Activated naive CD4-positive, alpha-beta T cell treated with anti-CD3 and anti-CD28 coated beads, Interleukin-2, amount 50 U/mL, for 24 hours (primary cell): ENCODE data around the gene LAMC1.

Source experiments
- H3K27ac Mint-ChIP-seq: one replicate; pipeline ENCODE4 v1.8.0; 2021; ENCODE audit warnings: mild to moderate bottlenecking, mixed read lengths
- H3K27me3 Mint-ChIP-seq: one replicate; pipeline ENCODE4 v1.8.0; 2021; ENCODE audit warnings: mixed read lengths
- H3K36me3 Mint-ChIP-seq: one replicate; pipeline ENCODE4 v1.8.0; 2021; ENCODE audit warnings: mixed read lengths
- H3K4me1 Mint-ChIP-seq: one replicate; pipeline ENCODE4 v1.8.0; 2021; ENCODE audit warnings: mixed read lengths
- H3K4me3 Mint-ChIP-seq: one replicate; pipeline ENCODE4 v1.8.0; 2021; ENCODE audit warnings: mild to moderate bottlenecking, mixed read lengths
- H3K9me3 Mint-ChIP-seq: one replicate; pipeline ENCODE4 v1.8.0; 2021; ENCODE audit warnings: mixed read lengths

Gene LAMC1

GRCh38 chr1:183097438-183098051 is 74.3 kb downstream of the LAMC1 start:
- Mint-ChIP-seq H3K4me3 (no peak overlapping the region), H3K36me3 (no peaks in the 10 kb centered on the region), H3K9me3 (no peaks in the 10 kb centered on the region), H3K27me3 (peaks cover 5% of the 10 kb centered on the region), H3K27ac (no peak overlapping the region), H3K4me1 (no peaks in the 10 kb centered on the region)

DNA sequence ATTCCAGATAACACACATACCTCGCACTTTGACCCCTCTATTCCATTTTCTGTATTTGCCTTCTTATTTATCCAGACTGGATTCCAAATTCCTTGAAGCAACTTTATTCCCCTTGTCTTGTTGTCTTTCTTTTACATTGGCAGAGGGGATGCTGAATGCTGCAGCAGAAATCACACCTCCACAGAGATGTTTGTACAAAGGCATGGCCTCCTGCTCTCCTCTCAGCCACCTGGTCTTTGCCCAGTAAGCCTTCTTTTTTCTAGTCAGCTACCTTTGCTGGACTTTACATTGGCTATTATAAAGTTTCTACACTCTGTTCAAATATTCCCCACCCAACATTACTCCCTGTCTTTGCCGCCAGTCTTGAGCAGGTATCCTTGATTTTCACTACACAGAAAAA is 75.1 kb downstream of the LAMC1 start:
- H3K36me3 Mint-ChIP-seq: no peaks in the 10 kb centered on the region
- no peak overlapping the region for H3K27ac Mint-ChIP-seq
- H3K4me1 Mint-ChIP-seq: no peaks in the 10 kb centered on the region
- no peaks in the 10 kb centered on the region for H3K9me3 Mint-ChIP-seq
- no peak overlapping the region for H3K4me3 Mint-ChIP-seq
- peaks cover 5% of the 10 kb centered on the region for H3K27me3 Mint-ChIP-seq

- Mint-ChIP-seq H3K4me3 (no peak overlapping the region), H3K36me3 (no peaks in the 10 kb centered on the region), H3K27me3 (peaks cover 6% of the 10 kb centered on the region), H3K27ac (no peak overlapping the region), H3K9me3 (no peaks in the 10 kb centered on the region), H3K4me1 (no peaks in the 10 kb centered on the region)
Observed at GRCh38 chr1:183100361-183100974, 77.2 kb downstream of the LAMC1 start.

DNA sequence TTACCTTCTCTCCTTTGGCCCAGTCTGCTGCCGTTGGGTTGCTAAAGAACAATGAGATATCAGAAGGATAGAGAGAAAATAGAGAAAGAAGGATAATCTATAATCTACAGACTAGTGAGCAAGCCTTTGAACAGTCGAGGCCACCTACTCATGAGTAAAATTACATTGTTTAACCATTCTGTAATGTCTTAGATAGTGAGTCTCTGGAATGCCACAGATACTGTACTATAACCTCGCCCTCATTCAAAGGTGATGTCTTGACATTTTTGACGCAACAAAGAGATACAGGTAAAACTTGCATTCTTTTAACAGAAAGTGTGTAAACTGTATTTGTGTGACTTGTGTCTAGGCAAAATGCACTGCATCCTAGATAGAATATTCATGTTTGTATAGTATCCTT is 77.9 kb downstream of the LAMC1 start:
- Mint-ChIP-seq H3K4me1 (no peaks in the 10 kb centered on the region), H3K9me3 (no peaks in the 10 kb centered on the region), H3K27me3 (peaks cover 6% of the 10 kb centered on the region), H3K4me3 (no peak overlapping the region), H3K36me3 (no peaks in the 10 kb centered on the region), H3K27ac (no peak overlapping the region)

DNA sequence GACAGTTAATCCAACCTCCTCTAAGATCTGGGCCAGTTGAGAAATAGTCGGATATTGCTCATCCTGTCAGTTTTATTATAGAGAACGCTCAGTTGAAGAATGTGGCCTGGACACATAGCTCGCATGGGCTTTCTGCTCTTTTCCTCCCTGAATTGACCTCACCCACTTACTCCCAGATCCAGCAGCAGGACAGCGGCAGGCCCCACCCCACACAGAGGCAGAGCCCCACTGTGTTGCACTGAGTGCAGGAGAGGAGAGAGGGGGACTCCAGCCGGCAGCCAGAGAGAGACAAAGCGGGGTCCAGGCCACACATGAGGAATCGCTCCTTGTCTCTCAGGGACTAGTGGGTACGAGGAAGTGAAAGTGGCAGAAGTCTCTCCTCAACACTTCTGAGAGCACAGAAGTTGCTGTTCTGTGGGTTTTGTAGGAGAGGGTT is 78.6 kb downstream of the LAMC1 start:
- H3K36me3 Mint-ChIP-seq: no peaks in the 10 kb centered on the region
- no peaks in the 10 kb centered on the region for H3K4me1 Mint-ChIP-seq
- H3K27ac Mint-ChIP-seq: no peak overlapping the region
- no peak overlapping the region for H3K4me3 Mint-ChIP-seq
- H3K9me3 Mint-ChIP-seq: no peaks in the 10 kb centered on the region
- H3K27me3 Mint-ChIP-seq: peaks cover 6% of the 10 kb centered on the region

DNA sequence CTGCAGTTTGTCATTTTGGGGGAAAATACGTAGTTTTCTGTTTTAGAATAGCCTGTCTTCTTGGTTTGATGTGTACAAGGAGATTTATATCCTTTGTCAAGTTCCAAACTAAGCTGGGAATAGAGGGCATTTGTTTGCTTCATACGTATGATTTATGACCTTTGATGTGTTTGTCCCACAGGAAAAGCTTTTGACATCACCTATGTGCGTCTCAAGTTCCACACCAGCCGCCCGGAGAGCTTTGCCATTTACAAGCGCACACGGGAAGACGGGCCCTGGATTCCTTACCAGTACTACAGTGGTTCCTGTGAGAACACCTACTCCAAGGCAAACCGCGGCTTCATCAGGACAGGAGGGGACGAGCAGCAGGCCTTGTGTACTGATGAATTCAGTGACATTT is 79.9 kb downstream of the LAMC1 start:
- Mint-ChIP-seq H3K9me3 (no peaks in the 10 kb centered on the region), H3K27ac (no peak overlapping the region), H3K27me3 (peaks cover 9% of the 10 kb centered on the region), H3K4me3 (no peak overlapping the region), H3K4me1 (no peaks in the 10 kb centered on the region), H3K36me3 (no peaks in the 10 kb centered on the region)

DNA sequence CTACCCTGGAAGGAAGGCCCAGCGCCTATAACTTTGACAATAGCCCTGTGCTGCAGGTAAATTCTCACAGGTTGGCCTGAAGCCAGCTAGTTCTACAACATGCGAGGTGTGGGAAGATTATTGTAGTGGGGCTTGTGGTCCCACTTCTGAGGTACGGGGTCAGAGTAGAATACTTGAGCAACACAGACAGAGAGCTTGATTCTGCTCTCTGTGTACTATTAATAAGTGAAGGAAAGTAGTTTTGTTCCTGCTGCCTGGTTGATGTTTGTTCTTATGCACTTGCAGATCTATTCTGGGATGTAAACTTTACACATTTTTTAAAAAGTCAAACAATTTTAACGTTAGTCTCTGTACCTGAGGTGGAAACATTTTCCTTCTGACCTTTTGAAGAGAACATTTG is 80.4 kb downstream of the LAMC1 start:
- H3K4me3 Mint-ChIP-seq: no peak overlapping the region
- no peak overlapping the region for H3K27ac Mint-ChIP-seq
- peaks cover 9% of the 10 kb centered on the region for H3K27me3 Mint-ChIP-seq

DNA sequence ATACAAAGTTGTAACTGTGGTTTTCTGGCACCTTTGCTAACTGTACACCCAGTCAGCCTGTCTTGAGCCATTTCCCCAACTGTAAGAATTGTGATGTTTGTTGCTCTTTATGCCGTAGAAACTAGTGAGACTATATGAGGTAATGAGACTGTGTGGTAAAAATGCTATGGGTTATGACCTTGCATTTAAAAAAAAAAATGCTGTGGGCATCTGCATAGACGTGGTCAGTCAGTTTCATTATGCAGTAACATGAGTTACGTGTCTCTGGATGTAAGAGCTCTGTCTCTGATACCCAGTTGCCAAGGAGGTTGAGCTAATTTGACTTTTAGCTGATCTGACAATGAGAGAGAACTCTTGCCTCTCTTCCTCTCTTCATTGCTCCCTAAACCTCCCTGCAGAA is 82.2 kb downstream of the LAMC1 start:
- H3K4me3 Mint-ChIP-seq: no peak overlapping the region
- H3K27me3 Mint-ChIP-seq: peaks cover 9% of the 10 kb centered on the region
- no peaks in the 10 kb centered on the region for H3K9me3 Mint-ChIP-seq
- no peak overlapping the region for H3K27ac Mint-ChIP-seq
- H3K4me1 Mint-ChIP-seq: no peaks in the 10 kb centered on the region
- no peaks in the 10 kb centered on the region for H3K36me3 Mint-ChIP-seq

More for the DNA sequence above, 80.4 kb downstream of the LAMC1 start:
- Mint-ChIP-seq H3K36me3 (no peaks in the 10 kb centered on the region), H3K4me1 (no peaks in the 10 kb centered on the region), H3K9me3 (no peaks in the 10 kb centered on the region)

DNA sequence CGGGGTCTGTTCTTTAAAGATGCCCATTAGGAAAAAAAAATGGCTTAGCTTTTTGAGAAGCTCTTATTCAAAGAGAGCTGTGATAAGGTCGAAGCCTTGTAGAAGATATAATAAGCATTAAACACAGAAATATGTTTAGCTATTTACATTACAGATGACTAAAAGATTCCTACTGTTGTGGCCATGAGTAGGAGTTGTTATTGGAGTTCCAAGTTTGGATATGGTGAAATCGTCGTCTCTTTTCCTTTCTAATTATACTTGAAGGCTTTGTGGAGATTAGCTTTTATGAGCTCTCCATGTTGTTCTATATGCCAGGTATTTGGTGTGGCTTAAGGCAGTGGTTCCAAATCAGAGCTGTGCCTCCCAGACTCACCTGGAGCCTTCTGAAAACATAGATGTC is 82.9 kb downstream of the LAMC1 start:
- no peaks in the 10 kb centered on the region for H3K4me1 Mint-ChIP-seq
- H3K36me3 Mint-ChIP-seq: no peaks in the 10 kb centered on the region
- H3K4me3 Mint-ChIP-seq: no peak overlapping the region
- H3K27me3 Mint-ChIP-seq: peaks cover 7% of the 10 kb centered on the region
- no peak overlapping the region for H3K27ac Mint-ChIP-seq
- H3K9me3 Mint-ChIP-seq: no peaks in the 10 kb centered on the region

GRCh38 chr1:183106746-183107145 is 83.5 kb downstream of the LAMC1 start:
- H3K4me1 Mint-ChIP-seq: no peaks in the 10 kb centered on the region
- H3K27me3 Mint-ChIP-seq: peaks cover 7% of the 10 kb centered on the region
- no peaks in the 10 kb centered on the region for H3K9me3 Mint-ChIP-seq
- H3K27ac Mint-ChIP-seq: no peak overlapping the region
- H3K36me3 Mint-ChIP-seq: no peaks in the 10 kb centered on the region
- no peak overlapping the region for H3K4me3 Mint-ChIP-seq

DNA sequence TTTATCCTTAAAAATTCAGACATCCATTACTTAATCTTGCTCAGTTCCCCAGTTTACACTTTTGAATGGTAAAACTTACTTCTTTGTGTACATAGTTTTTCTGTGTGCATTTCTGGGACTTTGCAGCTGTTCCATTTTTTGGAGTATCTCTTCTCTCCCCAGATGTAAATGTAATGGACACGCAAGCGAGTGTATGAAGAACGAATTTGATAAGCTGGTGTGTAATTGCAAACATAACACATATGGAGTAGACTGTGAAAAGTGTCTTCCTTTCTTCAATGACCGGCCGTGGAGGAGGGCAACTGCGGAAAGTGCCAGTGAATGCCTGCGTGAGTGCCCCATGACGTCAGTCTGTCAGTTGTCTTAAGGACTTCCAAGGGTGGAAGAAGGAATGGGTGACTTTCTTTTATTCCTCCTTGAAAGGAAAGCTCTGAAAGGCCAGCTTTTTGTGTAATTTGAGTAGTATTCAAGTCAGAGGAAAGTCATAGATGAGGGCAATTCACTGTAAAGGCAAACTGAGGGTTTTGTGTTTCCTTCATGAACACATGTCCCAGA is 87.2 kb downstream of the LAMC1 start:
- Mint-ChIP-seq H3K4me1 (no peaks in the 10 kb centered on the region), H3K9me3 (no peaks in the 10 kb centered on the region), H3K4me3 (no peak overlapping the region), H3K27me3 (peaks cover 3% of the 10 kb centered on the region), H3K36me3 (no peaks in the 10 kb centered on the region), H3K27ac (no peak overlapping the region)

GRCh38 chr1:183114441-183114840 is 91.2 kb downstream of the LAMC1 start:
- no peaks in the 10 kb centered on the region for H3K4me1 Mint-ChIP-seq
- no peaks in the 10 kb centered on the region for H3K36me3 Mint-ChIP-seq
- H3K9me3 Mint-ChIP-seq: no peaks in the 10 kb centered on the region
- H3K4me3 Mint-ChIP-seq: no peak overlapping the region
- no peaks in the 10 kb centered on the region for H3K27me3 Mint-ChIP-seq
- no peak overlapping the region for H3K27ac Mint-ChIP-seq

DNA sequence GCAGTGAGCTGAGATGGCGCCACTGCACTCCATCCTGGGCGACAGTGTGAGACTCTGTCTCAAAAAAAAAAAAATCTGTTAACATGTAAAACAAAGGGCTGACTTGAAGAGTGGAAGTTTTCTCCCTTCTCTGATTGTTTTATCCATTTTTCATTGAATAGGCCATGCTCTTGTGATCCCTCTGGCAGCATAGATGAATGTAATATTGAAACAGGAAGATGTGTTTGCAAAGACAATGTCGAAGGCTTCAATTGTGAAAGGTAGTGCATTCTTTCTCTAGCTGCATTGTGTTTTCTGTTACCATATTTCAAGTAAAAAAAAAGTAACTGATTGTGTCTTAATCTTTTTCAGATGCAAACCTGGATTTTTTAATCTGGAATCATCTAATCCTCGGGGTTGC is 93.2 kb downstream of the LAMC1 start:
- Mint-ChIP-seq H3K27ac (no peak overlapping the region), H3K36me3 (no peaks in the 10 kb centered on the region), H3K9me3 (no peaks in the 10 kb centered on the region), H3K4me1 (no peaks in the 10 kb centered on the region), H3K27me3 (no peaks in the 10 kb centered on the region), H3K4me3 (no peak overlapping the region)

- Mint-ChIP-seq H3K4me3 (no peak overlapping the region), H3K4me1 (no peaks in the 10 kb centered on the region), H3K9me3 (no peaks in the 10 kb centered on the region), H3K36me3 (no peaks in the 10 kb centered on the region), H3K27ac (no peak overlapping the region), H3K27me3 (no peaks in the 10 kb centered on the region)
Observed at GRCh38 chr1:183121609-183122008, 98.4 kb downstream of the LAMC1 start.

DNA sequence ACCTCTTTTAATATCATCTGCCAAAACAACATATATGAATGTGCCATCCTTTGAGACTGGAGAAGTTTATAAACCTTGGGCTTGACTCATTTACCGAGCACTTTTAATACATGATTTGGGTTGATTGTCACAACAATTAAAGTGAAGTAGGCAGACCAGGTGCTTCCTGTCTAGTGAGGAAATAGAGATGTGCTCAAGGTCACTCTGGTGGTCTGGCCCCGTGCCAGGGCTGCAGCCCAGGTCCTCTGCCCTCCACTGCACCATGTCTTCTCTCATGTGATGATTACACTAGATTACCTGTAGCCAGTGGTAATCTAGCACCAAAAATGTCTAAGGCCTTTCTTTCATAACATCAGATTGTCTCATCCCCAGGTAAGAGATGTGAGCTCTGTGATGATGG is 101.0 kb downstream of the LAMC1 start:
- Mint-ChIP-seq H3K27me3 (no peaks in the 10 kb centered on the region), H3K9me3 (no peaks in the 10 kb centered on the region), H3K36me3 (no peaks in the 10 kb centered on the region), H3K4me3 (no peak overlapping the region), H3K4me1 (no peaks in the 10 kb centered on the region), H3K27ac (no peak overlapping the region)

DNA sequence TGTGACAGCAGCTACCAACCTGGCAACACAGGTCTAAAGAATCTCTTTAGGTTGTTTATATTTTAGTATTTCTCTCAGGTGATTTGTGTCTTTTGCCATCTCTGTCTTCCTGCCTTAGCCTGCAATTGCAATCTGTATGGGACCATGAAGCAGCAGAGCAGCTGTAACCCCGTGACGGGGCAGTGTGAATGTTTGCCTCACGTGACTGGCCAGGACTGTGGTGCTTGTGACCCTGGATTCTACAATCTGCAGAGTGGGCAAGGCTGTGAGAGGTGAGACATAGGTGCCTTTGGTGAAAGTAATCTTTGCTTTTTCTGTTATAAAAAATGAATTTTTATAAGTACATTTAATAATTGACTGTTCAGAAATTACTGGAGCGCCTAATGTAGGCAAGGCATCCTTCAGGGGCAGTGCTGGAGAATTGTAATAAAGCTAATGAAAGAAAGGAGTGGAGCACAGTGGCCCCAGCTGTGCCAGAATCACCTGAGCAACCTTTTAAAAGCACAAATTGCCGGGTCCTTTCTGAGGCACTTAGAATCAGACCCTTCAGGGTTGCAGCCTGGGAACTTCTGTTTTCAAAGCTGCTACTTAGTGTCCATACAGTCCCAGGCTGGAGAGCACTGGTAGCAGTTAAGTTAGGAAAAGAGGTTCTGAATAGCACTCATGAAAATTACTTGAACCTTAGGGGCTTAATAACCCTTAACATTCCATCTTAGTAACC is 102.2 kb downstream of the LAMC1 start:
- Mint-ChIP-seq H3K4me3 (no peak overlapping the region), H3K27me3 (no peaks in the 10 kb centered on the region), H3K9me3 (no peaks in the 10 kb centered on the region), H3K36me3 (no peaks in the 10 kb centered on the region), H3K4me1 (no peaks in the 10 kb centered on the region), H3K27ac (no peak overlapping the region)
